ENCODE data around the gene USP54. TPM values are rescaled to one million over a fixed set of nuclear protein-coding genes. Genes with fewer than 3 reads are reported as not detected.
"Not testable (repeated sequence)": the region's sequence is repeated elsewhere in the genome, so short reads cannot be mapped to it uniquely, and the experiment has no call there.

Gene USP54
- total RNA-seq, 3 donors from 2014 or later = 18.2 to 106 (median 57.0) TPM

GRCh38 chr10:73581918-73582317, 9.2 kb downstream of the USP54 start:
- Histone ChIP-seq H3K36me3 (no peaks in the 10 kb centered on the region), H3K27me3 (no peaks in the 10 kb centered on the region), H3K9me3 (no peaks in the 10 kb centered on the region), H3K4me1 (peaks cover 0 to 9% of the 10 kb centered on the region in 2 donors), H3K4me3 (no peak overlapping the region), H3K27ac (no peak overlapping the region)
- TF ChIP-seq POLR2AphosphoS5 (IDR thresholded peaks at IDR 0.05) (no peak), POLR2A (IDR thresholded peaks at IDR 0.05) (no peak), CTCF (IDR thresholded peaks at IDR 0.05) (no peak)
- intact Hi-C loops (cut with DNase I; ENCODE audit: low total_unique reads) = no loop called here
- DNase-seq (ENCODE audit: low spot score in 2 of 2) = no peak

- peak overlapping the region in 1 of 2 donors; percentile 91 for H3K27ac ChIP-seq
- H3K4me1 ChIP-seq; intact Hi-C loops (cut with DNase I; ENCODE audit: low total_unique reads); H3K9me3 ChIP-seq; H3K4me3 ChIP-seq; DNase-seq (ENCODE audit: low spot score in 2 of 2); H3K36me3 ChIP-seq; H3K27me3 ChIP-seq: not testable (repeated sequence)
These were observed 12.2 kb downstream of the USP54 start for GRCh38 chr10:73578927-73579326.

- H3K4me3 ChIP-seq = no peak overlapping the region
- no peaks in the 10 kb centered on the region for H3K36me3 ChIP-seq
- no peak for TF ChIP-seq CTCF (IDR thresholded peaks at IDR 0.05)
- TF ChIP-seq POLR2AphosphoS5 (IDR thresholded peaks at IDR 0.05) = peak in 2 of 3 donors; percentile 63 to 80
- DNase-seq (ENCODE audit: low spot score in 2 of 2) = peak; percentile 75 to 94
- H3K27me3 ChIP-seq = no peaks in the 10 kb centered on the region
- H3K4me1 ChIP-seq = peaks cover 0 to 8% of the 10 kb centered on the region in 2 donors
- intact Hi-C loops (cut with DNase I; ENCODE audit: low total_unique reads) = no loop called here
- H3K9me3 ChIP-seq = no peaks in the 10 kb centered on the region
- H3K27ac ChIP-seq = peak overlapping the region; percentile 84 to 91
These were observed 13.4 kb downstream of the USP54 start for GRCh38 chr10:73577788-73578187.

- DNase-seq (ENCODE audit: low spot score in 2 of 2) = no peak
- H3K4me3 ChIP-seq = no peak overlapping the region
- TF ChIP-seq POLR2AphosphoS5 (IDR thresholded peaks at IDR 0.05) (no peak), POLR2A (IDR thresholded peaks at IDR 0.05) (no peak), CTCF (IDR thresholded peaks at IDR 0.05) (no peak)
- H3K27me3 ChIP-seq = no peaks in the 10 kb centered on the region
- peak overlapping the region; percentile 84 to 91 for H3K27ac ChIP-seq
- intact Hi-C loops (cut with DNase I; ENCODE audit: low total_unique reads) = no loop called here
- H3K4me1 ChIP-seq = peaks cover 0 to 8% of the 10 kb centered on the region in 2 donors
- H3K36me3 ChIP-seq = no peaks in the 10 kb centered on the region
- no peaks in the 10 kb centered on the region for H3K9me3 ChIP-seq
These were observed 14.1 kb downstream of the USP54 start for GRCh38 chr10:73576890-73577591.

GRCh38 chr10:73576178-73576889, 14.8 kb downstream of the USP54 start:
- peak in 1 of 2 donors; percentile 44 for DNase-seq (ENCODE audit: low spot score in 2 of 2)
- intact Hi-C loops (cut with DNase I; ENCODE audit: low total_unique reads) = no loop called here
- peak overlapping the region; percentile 21 to 49 (median 34) for H3K4me3 ChIP-seq
- peaks cover 0 to 8% of the 10 kb centered on the region in 2 donors for H3K4me1 ChIP-seq
- H3K36me3 ChIP-seq = no peaks in the 10 kb centered on the region
- H3K9me3 ChIP-seq = no peaks in the 10 kb centered on the region
- H3K27me3 ChIP-seq = no peaks in the 10 kb centered on the region
- peak overlapping the region; percentile 84 to 91 for H3K27ac ChIP-seq
- TF ChIP-seq CTCF (IDR thresholded peaks at IDR 0.05) (no peak), POLR2A (IDR thresholded peaks at IDR 0.05) (peak; percentile 39), POLR2AphosphoS5 (IDR thresholded peaks at IDR 0.05) (peak in 1 of 3 donors; percentile 58)

- intact Hi-C loops (cut with DNase I; ENCODE audit: low total_unique reads); DNase-seq (ENCODE audit: low spot score in 2 of 2); H3K36me3 ChIP-seq: not testable (repeated sequence)
These were observed 24.1 kb downstream of the USP54 start for GRCh38 chr10:73567025-73567424.

More at GRCh38 chr10:73567025-73567424, 24.1 kb downstream of the USP54 start:
- H3K27ac ChIP-seq, H3K4me3 ChIP-seq, H3K4me1 ChIP-seq, H3K9me3 ChIP-seq, H3K27me3 ChIP-seq: not testable (repeated sequence)

Measured in breast epithelium (tissue), 4 donors.